ENCODE measurements around the gene TNNI3K. TPM values are rescaled to one million over a fixed set of nuclear protein-coding genes. Genes with fewer than 3 reads are reported as not detected.

TNNI3K gene
- total RNA-seq, 1 experiment from 2014 or later = not detected

GRCh38 chr1:74504125-74504932, 269.1 kb downstream of the TNNI3K start:
- H2BK12ac ChIP-seq (ENCODE audit: insufficient read length, low read depth, low read length) = no peak overlapping the region
- Mint-ChIP-seq H3K4me1 (peaks cover 39 to 42% of the 10 kb centered on the region in 2 experiments), H3K9me3 (no peaks in the 10 kb centered on the region), H3K27ac (peak overlapping the region in 1 of 3 experiments; percentile 64; a peak in 2 of 7 replicates), H3K4me3 (peak overlapping the region in 1 of 2 experiments; percentile 43; a peak in 2 of 5 replicates), H3K36me3 (ENCODE audit: insufficient read depth in 1 of 3, low read depth in 3 of 3) (no peaks in the 10 kb centered on the region; a peak in 1 of 7 replicates), H3K27me3 (ENCODE audit: low read depth) (no peaks in the 10 kb centered on the region)
- H4K91ac ChIP-seq (ENCODE audit: insufficient read length, low read depth, low read length) = no peak overlapping the region
- no peak overlapping the region for H3K56ac ChIP-seq (ENCODE audit: insufficient read length, low read depth, low read length)
- H3K79me1 ChIP-seq (ENCODE audit: insufficient read depth, low read depth, low read length, poor library complexity, severe bottlenecking) = no peaks in the 10 kb centered on the region
- no peak overlapping the region for H3K18ac ChIP-seq (ENCODE audit: insufficient read length, low read depth, low read length)
- no peak overlapping the region for H2BK20ac ChIP-seq (ENCODE audit: low read depth, low read length, poor library complexity, severe bottlenecking)
- H2BK5ac ChIP-seq (ENCODE audit: insufficient read length, low read length) = no peak overlapping the region
- no peak overlapping the region for H2BK15ac ChIP-seq (ENCODE audit: low read depth, low read length)
- no peaks in the 10 kb centered on the region for H3K79me2 ChIP-seq (ENCODE audit: insufficient read depth, low read length)
- H4K5ac ChIP-seq (ENCODE audit: insufficient read length, low read depth, low read length) = no peak overlapping the region
- no CpG with 5 or more reads among the region's 15 CpGs for WGBS (ENCODE audit: extremely low coverage, insufficient read length, low lambda C conversion rate)
- no peak overlapping the region for H3K9ac ChIP-seq (ENCODE audit: extremely low read depth, insufficient read length, low read length)
- H3K4me1 ChIP-seq (ENCODE audit: insufficient read depth, low read length) = no peaks in the 10 kb centered on the region
- H3K4me2 ChIP-seq (ENCODE audit: insufficient read depth, insufficient read length, low read length) = no peak overlapping the region
- H3K23me2 ChIP-seq (ENCODE audit: insufficient read length, low read depth, low read length, poor library complexity, severe bottlenecking) = no peaks in the 10 kb centered on the region
- peak; percentile 74 for DNase-seq
- H3K14ac ChIP-seq (ENCODE audit: insufficient read depth, low read length) = no peak overlapping the region
- no peaks in the 10 kb centered on the region for H4K20me1 ChIP-seq (ENCODE audit: control insufficient read depth, insufficient read depth, insufficient read length)
- no peak overlapping the region for H3T11ph ChIP-seq (ENCODE audit: low read length)
- TF ChIP-seq, protein P1, sequence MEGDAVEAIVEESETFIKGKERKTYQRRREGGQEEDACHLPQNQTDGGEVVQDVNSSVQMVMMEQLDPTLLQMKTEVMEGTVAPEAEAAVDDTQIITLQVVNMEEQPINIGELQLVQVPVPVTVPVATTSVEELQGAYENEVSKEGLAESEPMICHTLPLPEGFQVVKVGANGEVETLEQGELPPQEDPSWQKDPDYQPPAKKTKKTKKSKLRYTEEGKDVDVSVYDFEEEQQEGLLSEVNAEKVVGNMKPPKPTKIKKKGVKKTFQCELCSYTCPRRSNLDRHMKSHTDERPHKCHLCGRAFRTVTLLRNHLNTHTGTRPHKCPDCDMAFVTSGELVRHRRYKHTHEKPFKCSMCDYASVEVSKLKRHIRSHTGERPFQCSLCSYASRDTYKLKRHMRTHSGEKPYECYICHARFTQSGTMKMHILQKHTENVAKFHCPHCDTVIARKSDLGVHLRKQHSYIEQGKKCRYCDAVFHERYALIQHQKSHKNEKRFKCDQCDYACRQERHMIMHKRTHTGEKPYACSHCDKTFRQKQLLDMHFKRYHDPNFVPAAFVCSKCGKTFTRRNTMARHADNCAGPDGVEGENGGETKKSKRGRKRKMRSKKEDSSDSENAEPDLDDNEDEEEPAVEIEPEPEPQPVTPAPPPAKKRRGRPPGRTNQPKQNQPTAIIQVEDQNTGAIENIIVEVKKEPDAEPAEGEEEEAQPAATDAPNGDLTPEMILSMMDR (conservative IDR thresholded peaks at IDR 0.05) = peak; percentile 89
- no peaks in the 10 kb centered on the region for H3K27me3 ChIP-seq (ENCODE audit: insufficient read depth, low read length)
- no peak overlapping the region for H4K8ac ChIP-seq (replicated peaks; ENCODE audit: insufficient read length, low read depth, low read length)
- H3K27ac ChIP-seq (ENCODE audit: insufficient read length, low read depth, low read length) = no peak overlapping the region
- no peak overlapping the region for H3K4ac ChIP-seq (ENCODE audit: low read depth, low read length)
- no peak overlapping the region for H2BK120ac ChIP-seq (ENCODE audit: low read depth, low read length, poor library complexity, severe bottlenecking)
- no peaks in the 10 kb centered on the region for H3K9me3 ChIP-seq (ENCODE audit: control insufficient read depth, low read depth, low read length)
- no peak overlapping the region for H3K23ac ChIP-seq (ENCODE audit: insufficient read length, low read depth, low read length)
- no peak overlapping the region for H2AK5ac ChIP-seq (ENCODE audit: insufficient read length, low read length)
- no peak overlapping the region for H2AFZ ChIP-seq (ENCODE audit: low read length)
